HCT116 (cell line): Measurements from ENCODE around the gene RHOD. TPM values are rescaled to one million over a fixed set of nuclear protein-coding genes. Genes with fewer than 3 reads are reported as not detected.

Experiments used
- ATAC-seq: fragments of 200-7000 bp; cut with Tn5 transposase; 2 replicates; pipeline ENCODE4 v1.9.1; 2020; ENCODE audit warnings: mild to moderate bottlenecking, moderate library complexity
- BruUV-seq: library from RNA; stranded (reverse); fragments of 400-500 nt; replicated peaks from 2 replicates; lab custom pipeline; 2021; lab: Mats Ljungman, UMichigan
- CTCF ChIA-PET: fragments of 300-600 bp; sonication (Branson Sonifier 250); formaldehyde crosslinking; loops from one replicate; lab custom pipeline; 2021; ENCODE audit warnings: antibody characterized with exemption; lab: Charles Lee
- POLR2A ChIA-PET: fragments of 300-600, 350-600 bp; sonication (Branson Sonifier 250); formaldehyde crosslinking; loops from one replicate; lab custom pipeline; 2021; ENCODE audit warnings: antibody characterized with exemption; lab: Charles Lee
- RAD21 ChIA-PET, 2 experiments: fragments of 300-600 bp; sonication (Branson Sonifier 250); formaldehyde crosslinking; loops; one replicate each; lab custom pipeline; 2023; ENCODE audit warnings: low total read pairs in 2 of 2; ENCODE audit not compliant: uncharacterized antibody in 2 of 2, unreplicated experiment in 2 of 2, low non-redundant PET in 1 of 2; lab: Charles Lee
- DNase-seq: peaks from one replicate; pipeline ENCODE4 v3.0.0-alpha.2; 2010; ENCODE audit warnings: low read depth, low spot score
- H2AFZ ChIP-seq: fragments of 200-600 bp; shearing (Covaris generic), sonication (generic); 2 replicates; pipeline ENCODE4 v1.6.1; 2017; ENCODE audit warnings: low read depth, mixed run types, mixed read lengths, antibody characterized with exemption, low read length; ENCODE audit not compliant: poor library complexity, severe bottlenecking
- H3K27ac ChIP-seq: 2 replicates; pipeline ENCODE4 v1.5.1; 2012; ENCODE audit warnings: low read depth, low read length
- H3K27me3 ChIP-seq: fragments of 200-600 bp; sonication (generic); 2 replicates; pipeline ENCODE4 v1.6.1; 2016; ENCODE audit warnings: mixed run types, low read length, mixed read lengths; ENCODE audit not compliant: insufficient read depth
- H3K36me3 ChIP-seq, 2 experiments: fragments of 200-500 bp in 1 of 2; fragments of 200-600 bp in 1 of 2; sonication (Bioruptor generic) in 1 of 2; sonication (generic) in 1 of 2; 2 replicates each; pipeline versions ENCODE4 v1.5.1 to v1.6.1; 2014 to 2016; ENCODE audit warnings: low read length in 2 of 2, inconsistent platforms in 1 of 2, mixed read lengths in 1 of 2, mixed run types in 1 of 2; ENCODE audit not compliant: insufficient read depth in 2 of 2, control insufficient read depth in 1 of 2
- H3K4me1 ChIP-seq, 2 experiments: fragments of 200-600 bp in 1 of 2; sonication (generic) in 1 of 2; 2 replicates each; pipeline versions ENCODE4 v1.5.1 to v1.6.1; 2012 to 2017; ENCODE audit warnings: low read length in 2 of 2, inconsistent platforms in 1 of 2, mild to moderate bottlenecking in 1 of 2, mixed read lengths in 1 of 2, mixed run types in 1 of 2, moderate library complexity in 1 of 2; ENCODE audit not compliant: insufficient read depth in 2 of 2, control insufficient read depth in 1 of 2
- H3K4me2 ChIP-seq: fragments of 200-600 bp; sonication (generic); 2 replicates; pipeline ENCODE4 v1.6.1; 2017; ENCODE audit warnings: mixed run types, low read length, mixed read lengths
- H3K4me3 ChIP-seq, 2 experiments: fragments of 200-600 bp in 1 of 2; sonication (generic) in 1 of 2; replicated peaks in 1 of 2; 2 replicates each; pipeline ENCODE4 v1.5.1; 2011 to 2016; ENCODE audit warnings: low read length in 2 of 2, control low read depth in 1 of 2, low read depth in 1 of 2, mild to moderate bottlenecking in 1 of 2, mixed read lengths in 1 of 2, mixed run types in 1 of 2
- H3K79me2 ChIP-seq: fragments of 200-600 bp; sonication (generic); 2 replicates; pipeline ENCODE4 v1.6.1; 2017; ENCODE audit warnings: mild to moderate bottlenecking, mixed run types, low read length, moderate library complexity, mixed read lengths; ENCODE audit not compliant: insufficient read depth
- H3K9ac ChIP-seq: fragments of 200-600 bp; sonication (generic); 2 replicates; pipeline ENCODE4 v1.6.1; 2016; ENCODE audit warnings: low read length, mixed read lengths
- H3K9me2 ChIP-seq: fragments of 200-600 bp; sonication (generic), shearing (Covaris generic); 2 replicates; pipeline ENCODE4 v1.6.1; 2017; ENCODE audit warnings: mixed run types, mild to moderate bottlenecking, moderate library complexity; ENCODE audit not compliant: insufficient read depth
- H3K9me3 ChIP-seq, 2 experiments: fragments of 200-500 bp in 1 of 2; fragments of 200-600 bp in 1 of 2; sonication (Bioruptor generic) in 1 of 2; sonication (generic) in 1 of 2; 2 replicates each; pipeline ENCODE4 v1.6.1; 2014 to 2017; ENCODE audit warnings: low read length in 2 of 2, mixed read lengths in 2 of 2, inconsistent platforms in 1 of 2, low read depth in 1 of 2, mild to moderate bottlenecking in 1 of 2, mixed run types in 1 of 2, moderate library complexity in 1 of 2; ENCODE audit not compliant: control insufficient read depth in 1 of 2, insufficient read depth in 1 of 2
- H4K20me1 ChIP-seq: fragments of 200-600 bp; sonication (generic), shearing (Covaris generic); 2 replicates; pipeline ENCODE4 v1.6.1; 2017; ENCODE audit warnings: mixed run types, mild to moderate bottlenecking, moderate library complexity; ENCODE audit not compliant: insufficient read depth
- ATF3 ChIP-seq: IDR thresholded peaks from 2 replicates; pipeline ENCODE4 v1.6.1; 2012
- CEBPB ChIP-seq: IDR thresholded peaks from 2 replicates; pipeline ENCODE4 v1.6.1; 2012; ENCODE audit warnings: low read depth
- CTCF ChIP-seq, 3 experiments: fragments of 200-600 bp in 1 of 3; sonication (generic) in 1 of 3; IDR thresholded peaks in 2 of 3; conservative IDR thresholded peaks in 1 of 3; 2 replicates each; pipeline ENCODE4 v1.5.1; 2012 to 2017; ENCODE audit warnings: low read depth in 2 of 3, low read length in 2 of 3, antibody characterized with exemption in 1 of 3, borderline replicate concordance in 1 of 3, control low read depth in 1 of 3, mild to moderate bottlenecking in 1 of 3, mixed read lengths in 1 of 3, mixed run types in 1 of 3, moderate library complexity in 1 of 3; ENCODE audit not compliant: insufficient read depth in 1 of 3
- FOSL1 ChIP-seq: IDR thresholded peaks from 2 replicates; pipeline ENCODE4 v1.6.1; 2012; ENCODE audit warnings: low read depth
- JUND ChIP-seq: IDR thresholded peaks from 2 replicates; pipeline ENCODE4 v1.6.1; 2012
- MAX ChIP-seq: IDR thresholded peaks from 2 replicates; pipeline ENCODE4 v1.6.1; 2012
- POLR2A ChIP-seq: IDR thresholded peaks from 2 replicates; pipeline ENCODE4 v1.7.0; 2011; ENCODE audit warnings: borderline replicate concordance; ENCODE audit not compliant: insufficient read depth, insufficient read length; ENCODE audit errors: extremely low read depth
- POLR2AphosphoS5 ChIP-seq: IDR thresholded peaks from 2 replicates; pipeline ENCODE4 v1.6.1; 2011; ENCODE audit warnings: mild to moderate bottlenecking, low read depth, low read length, moderate library complexity
- RAD21 ChIP-seq: IDR thresholded peaks from 2 replicates; pipeline ENCODE4 v1.6.1; 2012; ENCODE audit warnings: low read depth, mild to moderate bottlenecking
- REST ChIP-seq: IDR thresholded peaks from 2 replicates; pipeline ENCODE4 v1.6.1; 2012; ENCODE audit warnings: low read depth
- SIN3A ChIP-seq: IDR thresholded peaks from 2 replicates; pipeline ENCODE4 v1.6.1; 2012; ENCODE audit warnings: low read depth
- SP1 ChIP-seq: IDR thresholded peaks from 2 replicates; pipeline ENCODE4 v1.6.1; 2012; ENCODE audit warnings: low read depth
- TCF7L2 ChIP-seq: IDR thresholded peaks from 2 replicates; pipeline ENCODE4 v1.7.0; 2011; ENCODE audit warnings: borderline replicate concordance, inconsistent platforms; ENCODE audit not compliant: insufficient read depth, insufficient read length; ENCODE audit errors: extremely low read depth
- YY1 ChIP-seq: IDR thresholded peaks from 2 replicates; pipeline ENCODE4 v1.6.1; 2011; ENCODE audit warnings: low read length, low read depth, moderate library complexity, mild to moderate bottlenecking; ENCODE audit not compliant: insufficient replicate concordance; ENCODE audit errors: extremely low read depth
- ZBTB33 ChIP-seq: IDR thresholded peaks from 2 replicates; pipeline ENCODE4 v1.6.1; 2011; ENCODE audit warnings: mild to moderate bottlenecking, low read length, moderate library complexity; ENCODE audit not compliant: insufficient replicate concordance; ENCODE audit errors: extremely low read depth
- ZFX ChIP-seq: fragments of 450-650 bp; IDR thresholded peaks from 2 replicates; pipeline ENCODE4 v1.6.1; 2017
- ZNF274 ChIP-seq: fragments of 200-500 bp; sonication (Bioruptor generic); IDR thresholded peaks from 2 replicates; pipeline ENCODE4 v1.6.1; 2014; ENCODE audit warnings: mild to moderate bottlenecking, low read depth, low read length, inconsistent platforms
- intact Hi-C: fragments of 100-400 bp; cut with micrococcal nuclease; formaldehyde crosslinking; loops from 2 replicates; pipeline ENCODE4 v1.10.0; 2022
- total RNA-seq: library from RNA; stranded (reverse); gene quantifications from one replicate; pipeline ENCODE4 v1.2.1, GENCODE V29; 2021; ENCODE audit not compliant: unreplicated experiment

The RHOD gene
- total RNA-seq, 1 experiment from 2014 or later = 42.0 TPM

- Histone ChIP-seq H3K36me3 (no peaks in the 10 kb centered on the region), H3K9me2 (no peaks in the 10 kb centered on the region), H4K20me1 (no peaks in the 10 kb centered on the region), H3K9ac (peak overlapping the region; percentile 89), H3K9me3 (no peaks in the 10 kb centered on the region), H3K79me2 (peaks cover 39% of the 10 kb centered on the region), H2AFZ (no peak overlapping the region), H3K4me1 (peaks cover 37 to 77% of the 10 kb centered on the region in 2 experiments), H3K4me3 (peak overlapping the region; percentile 77 to 81), H3K27me3 (no peaks in the 10 kb centered on the region), H3K4me2 (peak overlapping the region; percentile 99), H3K27ac (peak overlapping the region; percentile 82)
- ChIA-PET RAD21 (interaction anchor here in 1 of 2 experiments (0.5 kb wide), 1 partner anchor 246 kb away, joined by 4 read pairs; the partner anchor contains the start of gene SSH3), POLR2A (interaction anchor here (0.6 kb wide), 1 partner anchor 27 kb away, joined by 5 read pairs; no protein-coding TSS in a partner anchor), CTCF (interaction anchor here (0.5 kb wide), 1 partner anchor 16 kb away, joined by 3 read pairs; no protein-coding TSS in a partner anchor)
- intact Hi-C loops = loop anchor here (10.0 kb wide), 1 partner anchor 188 kb away; no protein-coding TSS in a partner anchor
- ATAC-seq = peak; percentile 20
- DNase-seq = no peak
- no peak for TF ChIP-seq SIN3A
- TF ChIP-seq POLR2A = no peak
- TF ChIP-seq POLR2AphosphoS5 = no peak
- TF ChIP-seq REST = no peak
- TF ChIP-seq JUND = no peak
- no peak for TF ChIP-seq CTCF (IDR thresholded peaks at IDR 0.05 in 2 of 3, conservative IDR thresholded peaks at IDR 0.05 in 1 of 3; ENCODE audit: borderline replicate concordance in 1 of 3, insufficient read depth in 1 of 3, low read depth in 2 of 3, low read length in 2 of 3)
- TF ChIP-seq ZNF274 = no peak
- no peak for TF ChIP-seq ZFX
- no peak for TF ChIP-seq ATF3
- no peak for TF ChIP-seq ZBTB33
- TF ChIP-seq TCF7L2 = no peak
- no peak for TF ChIP-seq SP1
- no peak for TF ChIP-seq RAD21
- no peak for TF ChIP-seq YY1
- TF ChIP-seq MAX = no peak
- no peak for TF ChIP-seq CEBPB
- TF ChIP-seq FOSL1 = no peak
- no TSS peak for BruUV-seq
These were observed 592 bp downstream of the RHOD start for GRCh38 chr11:67057205-67057672.
